Measurements from ENCODE around the gene DTNB.

The DTNB gene

DNA sequence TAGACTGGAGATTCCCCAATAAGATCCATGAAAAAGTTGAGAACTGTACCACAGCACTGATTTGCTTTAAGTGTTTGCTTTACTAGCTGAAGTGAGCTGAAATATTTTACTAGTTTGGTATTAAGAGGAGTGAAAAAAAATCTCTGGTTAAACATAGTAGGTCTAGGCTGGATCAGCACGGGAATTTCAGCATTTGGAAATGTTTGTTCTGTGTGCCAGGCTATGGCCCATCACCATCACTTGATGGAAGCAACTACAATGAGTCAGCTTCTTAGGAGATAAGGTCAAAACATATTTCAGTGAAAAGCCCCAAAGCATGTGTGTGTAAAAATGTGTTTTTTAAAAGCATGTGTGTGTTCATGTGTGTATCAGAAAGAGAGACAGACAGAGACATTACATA lies 200.2 kb downstream of the DTNB start:
- TF ChIP-seq, protein P1, sequence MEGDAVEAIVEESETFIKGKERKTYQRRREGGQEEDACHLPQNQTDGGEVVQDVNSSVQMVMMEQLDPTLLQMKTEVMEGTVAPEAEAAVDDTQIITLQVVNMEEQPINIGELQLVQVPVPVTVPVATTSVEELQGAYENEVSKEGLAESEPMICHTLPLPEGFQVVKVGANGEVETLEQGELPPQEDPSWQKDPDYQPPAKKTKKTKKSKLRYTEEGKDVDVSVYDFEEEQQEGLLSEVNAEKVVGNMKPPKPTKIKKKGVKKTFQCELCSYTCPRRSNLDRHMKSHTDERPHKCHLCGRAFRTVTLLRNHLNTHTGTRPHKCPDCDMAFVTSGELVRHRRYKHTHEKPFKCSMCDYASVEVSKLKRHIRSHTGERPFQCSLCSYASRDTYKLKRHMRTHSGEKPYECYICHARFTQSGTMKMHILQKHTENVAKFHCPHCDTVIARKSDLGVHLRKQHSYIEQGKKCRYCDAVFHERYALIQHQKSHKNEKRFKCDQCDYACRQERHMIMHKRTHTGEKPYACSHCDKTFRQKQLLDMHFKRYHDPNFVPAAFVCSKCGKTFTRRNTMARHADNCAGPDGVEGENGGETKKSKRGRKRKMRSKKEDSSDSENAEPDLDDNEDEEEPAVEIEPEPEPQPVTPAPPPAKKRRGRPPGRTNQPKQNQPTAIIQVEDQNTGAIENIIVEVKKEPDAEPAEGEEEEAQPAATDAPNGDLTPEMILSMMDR (IDR thresholded peaks at IDR 0.05; ENCODE audit: low read depth, low read length, missing control alignments), result no peak
- in situ Hi-C loops (cut with HindIII; ENCODE audit: low sequenced_read_pairs), result no loop called here
- no peak for DNase-seq (ENCODE audit: low read depth)

GRCh38 chr2:25470806-25471205 lies 202.6 kb downstream of the DTNB start:
- in situ Hi-C loops (cut with HindIII; ENCODE audit: low sequenced_read_pairs), result no loop called here
- no peak for DNase-seq (ENCODE audit: low read depth)
- no peak overlapping the region for H3K4me3 ChIP-seq (ENCODE audit: low read depth, low read length)
- TF ChIP-seq, protein P1 (IDR thresholded peaks at IDR 0.05; ENCODE audit: low read depth, low read length, missing control alignments), result no peak

More for the DNA sequence above, 200.2 kb downstream of the DTNB start:
- no peak overlapping the region for H3K4me3 ChIP-seq (ENCODE audit: low read depth, low read length)

- in situ Hi-C loops (cut with HindIII; ENCODE audit: low sequenced_read_pairs), result no loop called here
- TF ChIP-seq, protein P1 (IDR thresholded peaks at IDR 0.05; ENCODE audit: low read depth, low read length, missing control alignments), result no peak
- no peak for DNase-seq (ENCODE audit: low read depth)
- no peak overlapping the region for H3K4me3 ChIP-seq (ENCODE audit: low read depth, low read length)
Measured at GRCh38 chr2:25467743-25468142, 205.6 kb downstream of the DTNB start.

- H3K4me3 ChIP-seq (ENCODE audit: low read depth, low read length), result no peak overlapping the region
- no peak for DNase-seq (ENCODE audit: low read depth)
- TF ChIP-seq, protein P1 (IDR thresholded peaks at IDR 0.05; ENCODE audit: low read depth, low read length, missing control alignments), result no peak
- in situ Hi-C loops (cut with HindIII; ENCODE audit: low sequenced_read_pairs), result no loop called here
Measured at GRCh38 chr2:25462021-25462420, 211.4 kb downstream of the DTNB start.

DNA sequence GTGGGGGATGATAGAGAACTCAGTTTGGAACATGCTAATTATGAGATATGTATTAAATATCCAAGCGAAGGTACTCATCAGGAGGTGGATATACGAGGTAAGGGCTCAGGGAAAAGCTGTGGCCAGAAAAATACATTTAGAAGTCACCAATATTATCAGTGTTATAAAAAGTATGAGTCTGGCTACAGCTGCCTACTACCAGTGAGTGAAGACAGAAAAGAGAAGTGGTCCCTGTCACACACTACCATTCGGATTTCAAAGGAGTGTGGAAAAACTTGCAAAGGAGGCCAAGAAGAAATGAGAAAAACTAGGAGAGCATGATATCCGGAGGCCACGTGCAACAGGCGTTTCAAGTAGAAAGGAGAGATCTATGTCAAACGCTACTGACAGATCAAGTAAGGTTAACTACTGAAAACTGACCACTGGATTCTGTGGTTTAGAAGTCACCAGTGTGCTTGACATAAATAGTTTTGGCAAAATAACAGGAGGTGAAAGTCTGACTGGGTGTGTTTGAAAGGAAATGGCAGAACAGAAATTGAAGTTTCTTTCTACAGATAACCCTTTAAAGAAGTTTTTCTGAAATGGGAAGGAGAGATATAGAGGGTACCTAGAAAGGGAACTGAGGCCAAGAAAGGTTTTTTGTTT lies 213.0 kb downstream of the DTNB start:
- in situ Hi-C loops (cut with HindIII; ENCODE audit: low sequenced_read_pairs), result no loop called here
- TF ChIP-seq, protein P1 (IDR thresholded peaks at IDR 0.05; ENCODE audit: low read depth, low read length, missing control alignments), result no peak
- no peak for DNase-seq (ENCODE audit: low read depth)
- no peak overlapping the region for H3K4me3 ChIP-seq (ENCODE audit: low read depth, low read length)

- TF ChIP-seq, protein P1 (IDR thresholded peaks at IDR 0.05; ENCODE audit: low read depth, low read length, missing control alignments), result no peak
- H3K4me3 ChIP-seq (ENCODE audit: low read depth, low read length), result no peak overlapping the region
- in situ Hi-C loops (cut with HindIII; ENCODE audit: low sequenced_read_pairs), result no loop called here
- DNase-seq (ENCODE audit: low read depth), result no peak
Measured at GRCh38 chr2:25454824-25455611, 218.4 kb downstream of the DTNB start.
